NCI-H1417 (cell line): ENCODE data around the gene NDUFAF2.
"Not testable (repeated sequence)": the region's sequence is repeated elsewhere in the genome, so short reads cannot be mapped to it uniquely, and the experiment has no call there.

Experiments
- DNase-seq, 3 experiments: peaks; one replicate each; lab custom pipeline; 2025; lab: John Stamatoyannopoulos, UW

Gene NDUFAF2

GRCh38 chr5:61050292-61050691 is 105.3 kb downstream of the NDUFAF2 start:
- DNase-seq, result no peak

GRCh38 chr5:61051267-61051666 is 106.3 kb downstream of the NDUFAF2 start:
- no peak for DNase-seq

- no peak for DNase-seq
Observed at GRCh38 chr5:61052882-61053281, 107.9 kb downstream of the NDUFAF2 start.

GRCh38 chr5:61053937-61054336 is 108.9 kb downstream of the NDUFAF2 start:
- no peak for DNase-seq

GRCh38 chr5:61055434-61056006 is 110.5 kb downstream of the NDUFAF2 start:
- peak; percentile 21 to 71 (median 29) for DNase-seq

GRCh38 chr5:61059499-61059898 is 114.5 kb downstream of the NDUFAF2 start:
- DNase-seq, result no peak

GRCh38 chr5:61069150-61069549 is 124.1 kb downstream of the NDUFAF2 start:
- no peak for DNase-seq

- DNase-seq, result no peak
Observed at GRCh38 chr5:61071526-61071925, 126.5 kb downstream of the NDUFAF2 start.

GRCh38 chr5:61076626-61077025 is 131.6 kb downstream of the NDUFAF2 start:
- no peak for DNase-seq

- DNase-seq, result no peak
Observed at GRCh38 chr5:61081741-61082140, 136.7 kb downstream of the NDUFAF2 start.

- DNase-seq, result no peak
Observed at GRCh38 chr5:61082516-61083280, 137.7 kb downstream of the NDUFAF2 start.

- no peak for DNase-seq
Observed at GRCh38 chr5:61084658-61085057, 139.7 kb downstream of the NDUFAF2 start.

- no peak for DNase-seq
Observed at GRCh38 chr5:61085885-61086284, 140.9 kb downstream of the NDUFAF2 start.

- DNase-seq, result no peak
Observed at GRCh38 chr5:61087921-61088320, 142.9 kb downstream of the NDUFAF2 start.

- DNase-seq, result no peak
Observed at GRCh38 chr5:61089351-61089750, 144.3 kb downstream of the NDUFAF2 start.

- DNase-seq, result not testable (repeated sequence)
Observed at GRCh38 chr5:61093046-61093771, 148.2 kb downstream of the NDUFAF2 start.

- DNase-seq, result no peak
Observed at GRCh38 chr5:61097465-61097864, 152.5 kb downstream of the NDUFAF2 start.

- no peak for DNase-seq
Observed at GRCh38 chr5:61098251-61098995, 153.4 kb downstream of the NDUFAF2 start.

GRCh38 chr5:61100437-61100836 is 155.4 kb downstream of the NDUFAF2 start:
- DNase-seq, result no peak

GRCh38 chr5:61114441-61114840 is 169.4 kb downstream of the NDUFAF2 start:
- DNase-seq, result no peak

GRCh38 chr5:61115968-61116367 is 171.0 kb downstream of the NDUFAF2 start:
- no peak for DNase-seq

GRCh38 chr5:61119066-61119465 is 174.1 kb downstream of the NDUFAF2 start:
- DNase-seq, result no peak
